Activated CD4-positive, alpha-beta T cell treated with anti-CD3 and anti-CD28 coated beads, Interleukin-2, amount 50 U/mL, for 4 hours (primary cell): ENCODE results near the gene KCNG3.
A peak's percentile ranks its signal among the peaks of the same experiment; 100 is the strongest.

ENCODE experiments used
- DNase-seq, 2 experiments: peaks; one replicate each; pipeline ENCODE4 v3.0.0-alpha.2; 2020

The KCNG3 gene, protein sequence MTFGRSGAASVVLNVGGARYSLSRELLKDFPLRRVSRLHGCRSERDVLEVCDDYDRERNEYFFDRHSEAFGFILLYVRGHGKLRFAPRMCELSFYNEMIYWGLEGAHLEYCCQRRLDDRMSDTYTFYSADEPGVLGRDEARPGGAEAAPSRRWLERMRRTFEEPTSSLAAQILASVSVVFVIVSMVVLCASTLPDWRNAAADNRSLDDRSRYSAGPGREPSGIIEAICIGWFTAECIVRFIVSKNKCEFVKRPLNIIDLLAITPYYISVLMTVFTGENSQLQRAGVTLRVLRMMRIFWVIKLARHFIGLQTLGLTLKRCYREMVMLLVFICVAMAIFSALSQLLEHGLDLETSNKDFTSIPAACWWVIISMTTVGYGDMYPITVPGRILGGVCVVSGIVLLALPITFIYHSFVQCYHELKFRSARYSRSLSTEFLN

DNA sequence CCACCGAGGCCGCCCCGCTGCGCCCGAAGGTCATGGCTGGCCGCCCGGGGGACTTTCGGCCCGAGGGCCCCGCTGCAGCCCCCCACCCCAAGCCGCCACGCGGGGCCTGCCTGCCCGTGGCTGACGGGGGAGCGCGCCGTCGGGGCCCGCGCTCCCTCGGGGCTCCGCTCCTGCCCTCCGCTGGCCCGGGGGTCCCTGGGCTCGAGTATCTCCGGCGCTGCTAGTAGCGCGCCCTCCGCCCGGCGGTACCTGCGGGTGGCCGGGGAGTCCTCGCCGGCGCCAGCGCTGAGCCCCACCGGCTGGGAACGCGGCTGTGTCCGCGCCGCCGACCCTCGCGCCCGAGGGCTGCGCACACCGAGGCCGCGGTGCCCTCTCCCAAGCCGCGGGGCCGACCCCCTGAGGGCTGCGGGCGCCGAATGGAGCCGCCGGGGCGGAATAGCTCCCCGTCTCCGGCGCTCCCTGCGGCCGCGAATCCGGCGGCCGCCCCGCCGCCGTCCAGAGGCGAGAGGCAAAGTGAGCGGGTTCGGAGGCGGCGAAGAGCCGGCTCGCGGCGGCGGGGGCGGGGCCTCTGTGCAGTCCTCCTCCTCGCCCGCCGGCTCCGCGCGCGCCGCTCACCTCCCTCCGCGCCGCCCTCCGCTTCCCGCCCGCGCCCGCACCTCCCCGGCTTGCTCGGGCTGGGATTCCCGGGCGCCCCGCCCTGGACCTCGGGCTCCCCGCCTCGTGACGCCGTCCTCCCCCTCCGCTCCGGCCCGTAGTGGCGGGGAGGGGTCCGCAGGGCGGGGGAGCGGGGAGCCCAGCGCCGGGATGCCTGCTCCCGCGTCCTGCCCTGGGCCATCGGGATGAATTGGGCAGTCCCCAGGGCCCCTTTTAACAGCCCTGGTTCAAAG is at the start of gene KCNG3:
KCNG3 (minus strand) TSS at position 515 of the 887 bp plus-strand sequence; CDS start at position 34, 481 bp downstream.
- peak; percentile 64 to 70 for DNase-seq

DNA sequence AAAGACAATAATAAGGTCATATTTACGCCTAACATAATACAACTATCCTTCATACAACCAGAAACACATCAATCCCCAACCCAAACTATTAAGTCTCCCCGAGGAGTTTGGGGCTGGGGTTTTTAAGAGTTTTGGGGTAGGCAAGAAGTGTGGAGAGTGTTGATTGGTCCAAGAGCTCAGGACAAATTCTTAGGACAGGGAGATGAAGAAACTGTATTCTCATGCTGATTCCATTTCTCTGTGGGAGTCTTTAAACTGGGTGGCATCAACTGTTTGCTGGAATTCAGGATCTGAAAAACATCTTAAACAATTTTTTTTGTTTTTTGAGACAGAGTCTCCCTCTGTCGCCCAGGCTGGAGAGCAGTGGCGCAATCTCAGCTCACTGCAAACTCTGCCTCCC is 49.1 kb upstream of the KCNG3 start:
- DNase-seq = no peak

DNA sequence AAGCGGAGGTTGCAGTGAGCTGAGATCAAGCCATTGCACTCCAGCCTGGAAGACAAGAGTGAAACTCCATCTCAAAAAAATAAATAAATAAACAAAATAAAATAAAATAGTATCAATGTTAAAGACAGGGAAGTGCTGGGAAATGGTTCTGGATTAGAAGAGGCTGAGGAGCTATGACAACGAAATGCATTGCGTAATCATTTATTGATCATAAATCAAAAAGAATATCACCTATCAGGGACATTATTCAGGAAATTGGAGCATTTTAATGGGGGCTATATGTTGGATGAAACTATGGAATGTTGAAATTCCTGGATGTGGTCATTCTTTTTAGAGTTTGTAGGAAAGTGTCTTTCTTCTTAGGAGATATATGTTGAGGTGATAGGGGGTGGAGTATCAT is 43.7 kb upstream of the KCNG3 start:
- no peak for DNase-seq

DNA sequence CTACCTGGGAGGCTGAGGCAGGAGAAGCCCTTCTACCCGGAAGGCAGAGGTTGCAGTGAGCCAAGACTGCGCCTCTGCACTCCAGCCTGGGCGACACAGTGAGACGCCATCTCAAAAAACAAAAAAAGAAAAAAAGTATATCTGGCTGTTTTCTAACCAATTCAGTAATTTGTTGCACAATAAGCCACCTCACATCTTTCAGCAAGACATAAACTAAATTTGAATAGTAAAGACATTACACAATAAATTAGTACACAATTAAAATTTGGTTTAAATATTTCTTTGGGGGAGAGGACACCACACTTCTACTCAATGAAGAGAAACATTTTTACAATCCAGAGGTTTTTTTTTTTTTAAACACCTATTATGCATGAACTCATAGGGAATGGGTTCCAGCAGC is 38.6 kb upstream of the KCNG3 start:
- no peak for DNase-seq

DNA sequence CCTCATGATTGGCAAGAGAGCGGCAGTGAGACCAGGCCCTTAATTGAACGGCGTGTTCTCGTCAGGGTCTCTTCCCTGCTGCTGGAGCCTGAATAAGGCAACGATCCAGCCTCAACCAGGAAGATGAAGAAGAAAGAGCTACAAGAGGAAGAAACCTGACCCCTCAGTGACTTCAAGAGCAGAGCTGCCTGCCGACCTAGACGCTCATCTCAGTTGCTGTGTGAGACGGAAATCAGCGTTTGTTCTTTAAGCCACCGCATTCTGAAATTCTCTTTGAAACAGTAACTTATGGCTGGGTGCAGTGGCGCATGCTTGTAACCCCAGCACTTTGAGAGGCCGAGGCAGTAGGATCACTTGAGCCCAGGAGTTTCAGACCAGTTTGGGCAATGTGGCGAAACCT is 29.6 kb upstream of the KCNG3 start:
- no peak for DNase-seq

DNA sequence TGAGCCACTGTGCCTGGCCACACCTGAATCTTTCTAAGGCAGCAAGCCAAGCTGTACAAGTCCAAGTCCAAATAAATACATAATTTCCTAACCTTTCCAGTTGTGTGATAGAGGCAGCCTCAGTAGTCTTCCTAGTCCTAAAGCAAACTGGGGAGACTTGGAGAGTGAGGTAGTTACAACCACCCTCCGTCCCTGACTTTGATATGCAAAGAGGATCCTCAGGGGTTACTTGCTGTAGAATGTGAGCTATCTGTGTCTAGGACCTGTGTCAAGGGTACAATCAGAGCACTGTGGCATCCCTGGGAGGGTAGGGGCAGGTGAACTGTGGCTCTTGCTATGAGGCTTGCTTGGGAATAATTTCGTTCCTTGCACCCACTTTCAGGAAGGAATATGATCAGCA is 28.3 kb upstream of the KCNG3 start:
- no peak for DNase-seq

DNA sequence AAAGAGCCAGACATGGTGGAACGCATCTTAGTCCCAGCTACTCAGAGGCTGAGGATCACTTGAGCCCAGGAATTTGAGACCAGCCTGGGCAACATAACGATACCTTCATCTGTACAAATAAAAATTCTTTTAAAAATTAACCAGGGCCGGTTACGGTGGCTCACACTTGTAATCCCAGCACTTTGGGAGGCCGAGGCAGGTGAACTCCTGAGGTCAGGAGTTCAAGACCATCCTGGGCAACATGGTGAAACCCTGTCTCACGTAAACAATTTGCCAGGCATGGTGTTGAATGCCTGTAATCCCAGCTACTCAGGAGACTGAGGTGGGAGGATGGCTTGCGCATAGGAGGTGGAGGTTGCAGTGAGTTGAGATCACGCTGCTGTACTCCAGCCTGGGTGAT is 25.8 kb upstream of the KCNG3 start:
- DNase-seq = no peak

DNA sequence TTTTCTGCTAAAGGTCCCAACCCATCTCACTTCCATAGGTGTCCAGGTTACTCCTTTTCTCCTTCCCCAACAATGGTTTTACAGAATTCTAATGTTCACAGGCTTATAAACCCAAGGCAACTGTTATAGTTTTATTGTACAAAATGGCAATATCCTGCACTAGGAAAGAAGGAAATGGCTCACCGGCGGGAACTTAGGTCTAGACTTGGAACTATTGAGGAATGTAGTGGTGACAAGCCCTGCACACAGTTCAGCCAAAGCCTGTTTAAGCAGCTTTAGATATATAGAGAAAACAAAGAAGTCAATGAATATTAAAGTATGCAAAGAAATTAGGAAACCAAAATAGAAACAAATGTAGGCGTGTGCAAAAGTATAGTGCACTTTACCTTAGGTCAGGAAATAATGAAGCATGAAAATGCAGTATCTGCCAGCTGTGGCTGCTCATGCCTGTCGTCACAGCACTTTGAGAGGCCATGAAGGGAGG is 22.7 kb upstream of the KCNG3 start:
- no peak for DNase-seq

DNA sequence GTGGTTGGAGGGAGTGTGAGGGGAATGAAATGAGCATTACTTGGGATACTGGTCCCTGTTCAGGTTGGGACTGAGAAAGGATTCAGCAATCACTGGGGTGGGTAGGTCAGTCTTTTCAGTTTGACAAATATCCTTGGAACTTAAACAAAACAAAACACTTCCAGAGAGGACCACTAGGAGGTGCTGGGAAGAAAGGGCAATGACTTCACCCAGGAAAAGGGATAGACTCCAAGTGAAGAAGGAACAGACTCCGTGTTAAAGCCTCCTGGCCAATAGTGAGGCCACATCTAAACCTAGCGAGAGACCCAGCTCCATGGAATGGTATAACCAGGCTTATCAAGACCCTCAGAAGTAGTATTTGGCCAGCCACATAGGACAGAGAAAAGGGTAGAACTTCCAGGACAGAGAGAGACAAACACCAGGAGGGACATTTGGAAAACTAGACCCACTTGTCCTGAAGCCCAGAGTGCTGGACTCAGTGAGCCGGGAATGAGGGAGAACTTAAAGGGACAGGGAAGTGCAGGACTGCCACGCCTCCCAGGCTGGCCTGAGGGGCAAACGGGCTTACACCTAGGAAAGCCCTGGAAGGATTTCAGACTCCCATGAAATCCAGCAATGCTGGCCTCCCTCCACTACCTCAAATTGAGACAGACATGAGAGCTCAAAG is 19.6 kb upstream of the KCNG3 start:
- DNase-seq = no peak

DNA sequence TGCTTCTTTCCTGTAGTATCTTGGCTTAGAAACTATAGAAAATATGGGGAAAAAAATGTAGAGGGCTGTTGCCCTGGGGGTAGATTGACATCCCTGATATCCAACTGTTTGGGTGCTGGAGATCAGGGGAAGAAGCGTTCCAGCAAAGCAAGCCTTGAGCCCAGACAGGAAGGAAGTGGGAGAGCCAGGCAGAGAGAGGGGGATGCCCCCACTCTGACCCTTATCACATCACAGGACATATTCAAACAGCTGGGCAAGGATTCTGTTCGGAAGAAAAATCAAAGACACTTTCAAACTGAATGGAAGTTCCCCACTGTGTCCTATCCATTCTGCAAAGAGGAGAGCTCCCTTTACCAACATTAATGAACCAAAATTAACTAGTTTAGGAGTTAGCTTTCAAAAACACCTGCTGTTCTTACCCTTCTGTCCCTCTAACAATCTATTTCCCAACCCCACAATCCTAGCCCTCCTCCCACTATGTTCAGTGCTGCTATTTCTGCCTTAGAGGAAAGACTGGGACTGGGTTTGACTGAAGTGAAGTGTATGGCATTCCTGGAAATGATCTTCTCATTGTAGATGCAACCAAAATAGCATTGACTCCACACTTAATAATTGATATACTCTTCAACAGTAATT is 16.9 kb upstream of the KCNG3 start:
- no peak for DNase-seq

DNA sequence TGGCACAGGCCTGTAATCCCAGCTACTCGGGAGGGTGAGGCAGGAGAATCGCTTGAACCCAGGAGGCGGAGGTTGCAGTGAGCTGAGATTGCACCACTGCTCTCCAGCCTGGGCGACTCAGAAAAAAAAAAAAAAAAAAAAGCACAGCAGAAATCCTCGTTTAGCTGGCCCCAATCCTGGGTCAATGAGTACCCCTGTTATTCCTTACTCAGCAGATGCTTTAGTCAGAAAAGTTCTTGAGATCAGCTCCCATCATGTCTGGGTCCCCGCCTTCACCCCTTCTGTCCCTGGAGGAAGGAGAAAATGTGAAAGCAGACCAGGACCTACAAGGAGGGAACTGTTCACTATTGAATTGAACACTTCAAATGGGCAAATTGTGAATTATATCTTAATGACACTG is 16.4 kb upstream of the KCNG3 start:
- DNase-seq = no peak

DNA sequence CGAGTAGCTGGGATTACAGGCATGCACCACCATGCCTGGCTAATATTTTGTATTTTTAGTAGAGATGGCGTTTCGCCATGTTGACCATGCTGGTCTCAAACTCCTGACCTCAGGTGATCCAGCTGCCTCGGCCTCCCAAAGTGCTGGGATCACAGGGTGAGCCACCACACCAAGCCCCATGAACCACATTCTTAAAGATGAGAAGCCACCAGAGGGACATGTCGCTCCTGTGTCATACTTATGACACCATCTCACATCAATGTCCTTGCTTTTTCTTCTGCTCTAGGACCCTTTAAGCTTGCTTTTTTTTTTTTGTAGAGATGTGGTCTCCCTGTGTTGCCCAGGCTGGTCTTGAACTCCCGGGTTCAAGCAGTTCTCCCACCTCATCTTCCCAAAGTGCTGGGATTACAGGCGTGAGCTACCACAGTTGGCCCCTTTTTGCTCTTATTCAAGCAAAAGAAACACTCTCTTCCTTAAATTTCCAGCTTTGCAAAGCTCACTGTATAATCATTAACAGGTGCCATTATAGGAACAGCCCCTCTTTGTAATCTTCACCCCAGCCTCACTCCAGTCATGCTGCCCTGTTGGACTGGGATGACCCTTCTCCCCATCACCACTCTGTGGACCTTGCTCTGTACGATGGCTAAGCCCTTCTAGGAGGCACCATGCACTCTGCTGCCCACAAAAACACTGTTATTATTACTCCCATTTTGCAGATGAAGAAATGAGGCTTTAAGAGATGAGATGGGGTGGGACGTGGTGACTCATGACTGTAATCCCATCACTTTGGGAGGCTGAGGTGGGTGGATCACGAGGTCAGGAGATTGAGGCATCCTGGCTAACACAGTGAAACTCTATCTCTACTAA is 10.8 kb upstream of the KCNG3 start:
- no peak for DNase-seq

DNA sequence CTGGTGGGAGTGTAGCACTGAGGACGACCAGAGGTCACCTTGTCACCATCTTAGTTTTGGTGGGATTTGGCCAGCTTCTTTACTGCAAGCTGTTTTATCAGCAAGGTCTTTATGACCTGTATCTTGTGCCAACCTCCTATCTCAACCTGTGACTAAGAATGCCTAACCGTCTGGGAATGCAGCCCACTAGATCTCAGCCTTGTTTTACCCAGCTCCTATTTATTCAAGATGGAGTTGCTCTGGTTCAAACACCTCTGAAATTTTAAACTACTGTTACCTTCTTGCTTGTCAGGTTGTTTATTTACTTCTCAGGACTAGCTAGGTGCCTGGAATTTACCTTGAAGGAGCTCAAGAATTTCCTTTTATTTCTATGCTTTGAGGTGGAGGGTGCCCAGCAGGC is 9.5 kb upstream of the KCNG3 start:
- no peak for DNase-seq

DNA sequence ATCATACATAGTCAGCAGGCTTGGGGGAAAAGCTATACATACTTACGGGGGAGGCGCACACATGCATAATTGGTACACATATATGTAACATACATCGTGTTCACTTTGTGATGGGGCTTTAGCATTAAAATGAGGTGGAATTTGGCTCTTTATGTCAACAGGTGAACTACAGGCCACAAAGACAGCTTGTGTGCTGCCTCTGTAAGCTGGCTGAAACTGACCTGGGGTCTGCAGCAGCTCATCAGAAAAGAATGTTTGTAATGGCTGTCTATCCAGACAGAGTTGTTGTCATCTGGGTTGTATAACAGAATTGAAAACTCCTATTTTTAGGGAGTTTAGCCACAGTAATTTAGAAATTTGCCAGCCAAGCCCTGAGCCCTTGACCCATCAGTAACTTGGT is 4.7 kb upstream of the KCNG3 start:
- DNase-seq = no peak

DNA sequence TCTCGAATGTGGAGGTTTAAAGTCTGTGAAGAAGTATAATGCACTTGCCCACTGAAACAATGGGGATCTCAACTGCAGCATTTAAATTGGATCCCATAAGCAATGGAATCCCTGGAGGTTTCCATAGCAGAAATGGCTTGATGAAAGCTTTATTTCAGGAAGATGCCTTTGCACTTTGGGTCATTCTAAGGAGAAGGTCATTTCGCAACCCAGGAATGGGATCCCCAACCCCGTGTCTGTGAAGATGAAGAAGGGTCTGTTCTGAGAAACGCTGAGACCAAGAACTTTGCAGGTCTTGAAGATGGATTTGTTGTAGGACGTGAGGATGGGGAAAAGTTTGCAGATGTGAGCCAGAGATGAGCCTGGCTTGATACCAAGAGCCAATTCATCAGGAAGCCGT is 1.8 kb upstream of the KCNG3 start:
- no peak for DNase-seq

DNA sequence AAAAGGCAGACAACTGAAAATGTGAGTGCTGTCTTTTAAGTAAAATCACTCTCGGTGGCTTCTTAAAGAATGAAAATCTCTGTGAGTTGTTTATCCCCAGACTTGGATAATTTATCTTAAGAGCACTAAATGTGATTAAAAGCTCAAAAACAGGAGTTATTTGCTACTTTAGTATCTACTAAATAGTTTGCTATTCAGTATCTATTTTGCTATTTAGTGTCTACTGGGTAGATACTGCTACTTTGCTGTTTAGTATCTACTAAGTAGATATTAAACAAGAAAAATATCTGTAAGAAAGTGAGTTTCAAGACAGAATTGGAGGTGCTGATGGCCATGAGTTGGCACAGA is 1.4 kb upstream of the KCNG3 start:
- no peak for DNase-seq

DNA sequence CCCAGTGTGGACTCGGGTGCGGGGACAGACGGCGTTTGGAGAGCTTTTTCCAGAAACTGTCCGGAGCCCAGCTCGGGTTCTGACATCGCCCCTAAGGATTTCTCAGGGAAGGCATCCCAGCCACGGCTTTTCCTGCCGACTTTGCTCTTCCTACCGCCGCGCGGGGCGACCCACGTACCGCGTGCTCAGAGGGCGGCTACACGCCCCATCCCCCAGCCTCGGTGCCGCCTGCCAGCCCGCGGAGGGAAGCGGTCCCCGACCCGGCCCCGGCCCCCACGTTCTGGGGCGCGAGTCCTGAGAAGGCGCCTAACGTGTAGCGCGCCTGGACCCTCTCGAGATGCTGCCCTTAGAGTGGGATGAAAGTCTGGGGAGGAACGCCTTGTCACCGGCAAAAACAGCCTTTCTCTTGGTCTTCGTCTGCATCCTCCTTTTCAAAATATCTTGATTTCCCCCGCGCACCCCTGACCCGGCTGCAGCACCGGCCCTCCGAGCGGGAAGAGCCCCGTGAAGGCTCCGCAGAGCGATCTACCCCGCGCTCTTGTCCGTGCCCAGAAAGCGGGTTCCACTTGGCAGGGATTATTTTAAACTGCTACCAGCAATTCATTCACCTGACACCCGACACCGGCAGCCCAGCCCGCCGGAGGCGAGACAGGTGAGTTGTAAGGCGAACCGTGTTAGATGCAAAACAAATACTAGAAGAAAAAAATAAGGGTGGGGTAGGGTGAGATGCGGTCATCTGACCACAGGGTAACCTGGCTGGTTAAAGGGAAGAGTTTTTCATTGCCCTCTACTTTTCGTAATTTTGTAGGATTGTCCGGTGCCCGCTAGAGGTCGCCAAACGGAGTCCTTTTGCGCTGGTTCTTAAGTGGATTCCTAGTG is 812 bp upstream of the KCNG3 start:
- DNase-seq = peak; percentile 63 to 74

DNA sequence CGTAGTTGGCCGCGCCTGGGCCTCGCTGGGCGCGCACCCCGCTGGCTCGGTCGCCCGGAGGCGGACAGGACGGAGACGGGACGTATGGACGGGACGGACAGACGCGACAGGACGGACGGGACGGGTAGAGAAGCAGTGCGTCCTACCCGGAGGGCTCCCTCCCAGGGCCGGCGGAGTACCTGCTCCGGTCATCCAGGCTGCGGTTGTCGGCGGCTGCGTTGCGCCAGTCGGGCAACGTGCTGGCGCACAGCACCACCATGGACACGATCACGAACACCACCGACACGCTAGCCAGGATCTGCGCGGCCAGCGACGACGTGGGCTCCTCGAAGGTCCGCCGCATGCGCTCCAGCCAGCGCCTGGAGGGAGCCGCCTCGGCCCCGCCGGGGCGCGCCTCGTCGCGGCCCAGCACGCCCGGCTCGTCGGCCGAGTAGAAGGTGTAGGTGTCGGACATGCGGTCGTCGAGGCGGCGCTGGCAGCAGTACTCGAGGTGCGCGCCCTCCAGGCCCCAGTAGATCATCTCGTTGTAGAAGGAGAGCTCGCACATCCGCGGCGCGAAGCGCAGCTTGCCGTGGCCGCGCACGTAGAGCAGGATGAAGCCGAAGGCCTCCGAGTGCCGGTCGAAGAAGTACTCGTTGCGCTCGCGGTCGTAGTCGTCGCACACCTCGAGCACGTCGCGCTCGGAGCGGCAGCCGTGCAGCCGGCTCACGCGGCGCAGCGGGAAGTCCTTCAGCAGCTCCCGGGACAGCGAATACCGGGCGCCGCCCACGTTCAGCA is 903 bp downstream of the KCNG3 start:
- DNase-seq = peak; percentile 10 to 22

DNA sequence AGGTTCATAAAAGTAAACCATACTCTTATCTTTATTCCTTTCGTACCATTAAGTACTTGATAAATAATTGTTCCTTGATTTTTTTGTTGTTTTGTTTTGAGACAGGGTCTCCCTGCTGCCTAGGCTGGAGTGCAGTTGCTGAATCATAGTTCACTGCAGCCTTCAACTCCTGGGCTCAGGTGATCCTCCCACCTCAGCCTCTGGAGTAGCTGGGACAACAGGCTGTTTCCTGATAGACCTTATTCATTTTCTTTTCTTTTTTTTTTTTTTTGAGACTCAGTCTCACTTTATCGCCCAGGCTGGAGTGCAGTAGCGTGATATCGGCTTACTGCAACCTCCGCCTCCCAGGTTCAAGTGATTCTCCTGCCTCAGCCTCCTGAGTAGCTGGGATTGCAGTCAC is 5.5 kb downstream of the KCNG3 start:
- no peak for DNase-seq
